ENCODE data around the gene COLEC12.
"Not testable (repeated sequence)": the region's sequence is repeated elsewhere in the genome, so short reads cannot be mapped to it uniquely, and the experiment has no call there.

The COLEC12 gene

DNA sequence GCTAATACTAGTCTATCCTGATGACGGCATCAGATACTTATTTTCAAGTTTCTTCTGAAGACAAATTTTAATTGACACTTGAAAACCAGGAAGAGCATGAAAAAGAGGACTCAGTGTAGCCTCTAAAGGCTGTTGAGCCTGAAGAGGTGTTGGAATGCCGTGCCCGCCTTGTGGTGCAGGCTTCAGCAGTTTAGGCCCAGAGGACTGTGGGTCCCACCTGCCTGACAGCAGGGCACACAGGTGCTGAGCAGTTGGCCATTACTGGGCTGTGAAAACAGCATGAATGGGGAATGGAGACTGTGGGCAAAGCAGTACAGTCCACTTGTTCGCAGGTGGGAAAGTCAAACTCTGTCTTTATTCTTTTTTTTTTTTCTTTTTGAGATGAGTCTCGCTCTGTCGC lies 182.9 kb downstream of the COLEC12 start:
- no peak for DNase-seq

- DNase-seq: peak; percentile 17
Observed at GRCh38 chr18:316393-316792, 184.1 kb downstream of the COLEC12 start.

DNA sequence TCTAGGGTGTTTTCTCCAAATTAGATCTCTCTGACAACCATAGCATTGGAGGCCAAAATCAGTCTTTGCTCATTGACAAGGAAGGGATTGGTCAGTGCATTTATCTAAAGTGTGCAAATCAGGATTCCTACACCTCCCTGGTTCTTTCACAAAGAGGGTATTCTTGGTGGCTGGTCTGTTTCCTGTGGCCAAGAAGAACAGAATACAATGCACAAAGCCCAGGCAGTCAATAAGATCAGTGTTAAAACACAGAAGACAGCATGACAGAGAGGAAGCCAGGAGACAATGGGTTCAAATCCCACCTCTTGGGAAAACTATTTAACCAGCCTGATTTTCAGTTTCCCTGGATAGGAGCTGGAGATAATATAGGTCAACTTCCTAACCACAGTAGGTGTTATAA lies 186.6 kb downstream of the COLEC12 start:
- no peak for DNase-seq

- no peak for DNase-seq
Observed at GRCh38 chr18:312415-312814, 188.1 kb downstream of the COLEC12 start.

GRCh38 chr18:310042-310441 lies 190.5 kb downstream of the COLEC12 start:
- DNase-seq: no peak

GRCh38 chr18:308086-308485 lies 192.4 kb downstream of the COLEC12 start:
- not testable (repeated sequence) for DNase-seq

DNA sequence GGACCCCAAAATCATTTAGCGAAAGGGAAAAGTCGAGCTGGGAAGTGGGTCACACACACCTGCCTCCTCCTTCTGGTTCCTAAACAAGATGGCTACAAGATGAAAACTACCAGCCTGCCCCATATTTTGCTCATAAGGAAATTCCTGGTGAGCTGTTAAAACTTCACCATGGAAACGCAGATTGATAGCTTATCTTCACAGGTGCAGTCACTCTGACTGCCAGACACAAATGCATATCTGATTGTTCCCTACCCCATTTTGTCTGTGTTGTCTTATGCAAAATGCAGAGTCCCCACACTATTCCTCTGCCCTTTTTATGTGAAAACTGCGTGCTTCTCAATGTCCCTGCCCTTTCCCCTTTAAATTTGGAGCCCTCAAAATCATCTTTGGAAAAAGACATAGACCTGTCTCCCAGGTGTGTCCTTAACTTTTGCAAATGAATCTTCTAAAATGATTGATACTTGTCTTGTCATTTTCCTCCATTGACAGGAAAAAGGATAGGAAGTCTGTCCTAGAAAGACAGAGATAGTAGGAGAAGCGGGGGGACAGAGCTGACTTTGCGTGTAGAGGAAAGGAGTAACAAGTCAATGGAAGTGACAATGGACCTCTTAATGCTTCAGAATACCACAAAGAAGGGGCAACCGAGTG lies 193.8 kb downstream of the COLEC12 start:
- no peak for DNase-seq

DNA sequence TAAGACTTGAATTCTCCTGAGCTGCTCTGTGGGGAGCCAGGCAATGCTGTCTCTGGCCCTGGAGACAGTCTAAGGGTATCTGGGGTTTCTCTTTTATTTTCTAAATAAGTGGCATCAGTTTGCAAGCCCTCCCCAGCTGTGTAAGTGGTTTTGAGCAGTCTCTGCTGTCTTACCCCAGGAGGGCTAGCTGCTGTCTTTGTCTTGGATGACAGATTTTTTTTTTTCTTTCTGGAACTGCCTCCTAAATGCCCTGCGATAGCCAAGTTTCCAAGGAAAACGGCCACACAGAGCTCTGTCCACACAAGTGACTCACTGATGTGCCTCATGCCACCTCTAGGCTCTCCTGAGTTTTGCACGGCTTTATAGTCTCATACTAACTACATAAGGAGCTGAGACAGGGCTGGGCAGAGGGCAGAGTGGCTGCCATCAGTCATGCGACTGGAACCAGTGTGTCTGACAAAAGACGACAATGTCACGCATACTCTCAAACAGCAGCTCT lies 195.4 kb downstream of the COLEC12 start:
- peak; percentile 29 for DNase-seq

DNA sequence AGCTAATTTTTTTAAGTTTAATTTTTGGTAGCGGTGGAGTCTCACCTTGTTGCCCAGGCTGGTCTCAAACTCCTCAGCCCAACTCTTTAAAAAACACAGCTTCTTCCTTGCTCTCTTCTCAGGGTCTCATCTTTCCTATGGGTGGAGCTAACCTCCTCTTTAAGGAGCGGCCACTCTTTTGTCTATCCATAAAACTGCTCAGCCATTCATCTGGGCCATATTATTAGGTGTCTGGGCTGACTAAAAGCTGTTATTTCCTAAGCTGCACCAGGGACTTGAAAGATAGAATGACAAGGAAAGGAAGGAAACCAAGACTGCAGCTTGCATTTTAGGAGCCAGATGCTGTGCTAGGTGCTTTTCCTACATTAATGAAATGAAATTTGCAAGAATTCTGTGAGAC lies 196.9 kb downstream of the COLEC12 start:
- no peak for DNase-seq

DNA sequence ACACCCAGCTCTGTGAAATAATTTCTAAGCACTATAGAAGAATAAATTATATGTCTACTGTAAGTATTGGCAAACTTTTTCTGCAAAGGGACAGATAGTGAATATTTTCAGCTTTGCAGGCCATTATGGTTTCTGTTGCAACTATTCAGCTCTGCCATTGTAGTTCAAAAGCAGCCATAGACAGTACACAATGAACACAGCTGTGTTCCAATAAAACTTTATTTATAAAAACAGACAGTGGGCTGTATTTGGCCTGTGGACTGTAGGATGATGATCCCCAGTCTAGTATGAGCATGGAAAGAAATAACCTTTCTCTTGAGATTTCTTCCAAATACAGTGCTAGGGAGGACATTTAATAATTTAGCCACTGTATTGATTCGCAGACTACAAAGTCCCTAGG lies 197.5 kb downstream of the COLEC12 start:
- no peak for DNase-seq

- DNase-seq: no peak
Observed at GRCh38 chr18:302097-302496, 198.4 kb downstream of the COLEC12 start.

- DNase-seq: peak; percentile 44
Observed at GRCh38 chr18:297936-298335, 202.6 kb downstream of the COLEC12 start.

- DNase-seq: peak; percentile 59
Observed at GRCh38 chr18:295756-296490, 204.6 kb downstream of the COLEC12 start.

DNA sequence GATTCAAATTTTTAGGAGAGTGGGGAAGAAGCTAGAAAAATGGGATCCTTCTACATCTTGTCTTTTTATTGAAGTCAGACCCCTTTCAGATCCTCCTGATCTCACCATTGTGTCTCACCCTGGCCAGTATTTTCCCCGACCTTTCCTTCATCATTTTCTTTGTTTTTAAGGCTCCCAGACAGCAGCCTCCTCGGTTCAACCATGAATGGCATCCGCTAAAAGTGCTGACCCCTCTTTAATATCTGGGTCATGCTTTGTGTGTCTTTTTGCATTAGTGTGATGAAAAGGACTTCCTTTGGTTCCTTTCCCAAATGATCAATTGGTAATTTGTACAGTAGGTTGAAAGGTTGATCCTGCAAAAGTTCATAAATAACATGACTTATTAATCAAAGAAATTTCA lies 205.9 kb downstream of the COLEC12 start:
- DNase-seq: no peak

DNA sequence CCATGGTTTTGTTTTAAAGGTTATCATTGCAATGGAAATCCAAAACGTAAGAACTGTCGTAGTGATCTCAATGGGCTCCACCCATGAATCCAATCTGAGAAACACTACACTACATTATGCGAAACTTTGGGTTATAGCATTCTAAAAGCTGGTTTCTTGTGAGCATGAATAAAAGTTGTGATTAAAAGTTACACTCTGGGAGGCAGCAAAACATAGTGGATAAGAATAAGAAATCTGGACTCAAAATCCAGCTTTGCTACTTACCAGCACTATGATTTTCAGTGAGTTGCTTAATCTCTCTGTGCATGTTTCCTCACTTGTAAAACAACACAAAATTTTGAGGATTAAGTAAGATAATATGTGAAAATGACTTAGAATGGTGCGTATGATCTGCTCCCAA lies 207.0 kb downstream of the COLEC12 start:
- DNase-seq: peak; percentile 25

GRCh38 chr18:292271-292670 lies 208.2 kb downstream of the COLEC12 start:
- peak; percentile 7 for DNase-seq

GRCh38 chr18:289970-290369 lies 210.5 kb downstream of the COLEC12 start:
- DNase-seq: not testable (repeated sequence)

- no peak for DNase-seq
Observed at GRCh38 chr18:289026-289425, 211.5 kb downstream of the COLEC12 start.

DNA sequence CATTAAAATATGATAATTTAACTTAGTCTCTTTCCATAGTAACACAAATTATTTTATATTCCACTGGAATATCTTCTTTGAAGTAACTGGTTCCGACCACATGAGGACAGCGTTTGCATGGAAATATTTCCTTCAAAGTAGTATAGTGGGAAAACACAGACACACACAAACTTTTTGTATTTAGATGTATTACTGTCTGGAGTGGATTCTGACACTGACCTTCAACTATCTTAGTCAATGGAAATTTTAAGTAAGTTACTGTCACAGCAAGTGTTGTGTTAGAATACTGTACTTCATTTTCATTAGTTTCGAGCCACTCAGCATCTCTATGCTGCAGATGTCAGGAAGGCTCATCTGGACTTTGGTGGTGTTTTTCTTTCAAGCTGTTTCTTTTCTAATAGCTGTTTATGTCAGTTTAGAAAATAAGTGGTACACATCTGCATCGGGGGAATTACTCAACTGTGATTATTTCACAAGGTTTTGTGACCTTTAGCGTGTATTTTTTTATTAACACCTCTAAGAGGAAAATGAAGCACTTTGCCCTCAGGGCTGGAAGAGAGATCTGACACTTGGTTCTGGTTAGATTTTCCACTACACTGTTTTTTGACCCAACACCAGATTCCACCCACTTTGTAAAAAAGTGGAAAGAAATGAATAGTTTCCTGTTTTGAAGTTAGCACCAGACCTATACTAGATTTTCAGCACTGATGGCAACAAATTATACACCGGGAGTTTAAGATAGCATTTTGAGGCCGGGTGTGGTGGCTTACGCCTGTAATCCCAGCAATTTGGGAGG lies 213.8 kb downstream of the COLEC12 start:
- peak; percentile 49 for DNase-seq

DNA sequence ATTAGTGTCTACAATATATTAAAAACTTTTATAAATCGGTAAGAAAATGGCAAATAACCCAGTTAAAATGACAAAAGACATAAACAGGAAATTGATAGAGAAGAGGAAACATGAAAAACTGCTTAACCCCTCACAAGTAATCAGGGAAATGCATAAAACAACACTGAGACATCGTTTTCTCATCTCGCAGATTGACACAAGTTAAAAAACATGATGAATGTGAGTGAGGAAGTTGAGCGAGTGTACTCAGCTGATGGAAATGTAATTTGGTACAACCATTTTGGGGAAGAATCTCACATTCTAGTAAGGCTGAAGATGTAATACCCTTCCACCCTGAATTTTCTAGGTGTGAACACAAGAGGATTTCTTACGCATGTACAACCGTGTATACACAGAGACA lies 214.7 kb downstream of the COLEC12 start:
- DNase-seq: no peak

- no peak for DNase-seq
Observed at GRCh38 chr18:275486-275885, 225.0 kb downstream of the COLEC12 start.

- DNase-seq: no peak
Observed at GRCh38 chr18:274313-274712, 226.2 kb downstream of the COLEC12 start.

GRCh38 chr18:273525-273924 lies 227.0 kb downstream of the COLEC12 start:
- no peak for DNase-seq
